NCI-H526 (cell line): ENCODE data around the gene GGTLC2.
"Not testable (repeated sequence)": the region's sequence is repeated elsewhere in the genome, so short reads cannot be mapped to it uniquely, and the experiment has no call there.

Source experiments
- DNase-seq, 2 experiments: peaks; one replicate each; lab custom pipeline; 2025; lab: John Stamatoyannopoulos, UW

Gene GGTLC2

DNA sequence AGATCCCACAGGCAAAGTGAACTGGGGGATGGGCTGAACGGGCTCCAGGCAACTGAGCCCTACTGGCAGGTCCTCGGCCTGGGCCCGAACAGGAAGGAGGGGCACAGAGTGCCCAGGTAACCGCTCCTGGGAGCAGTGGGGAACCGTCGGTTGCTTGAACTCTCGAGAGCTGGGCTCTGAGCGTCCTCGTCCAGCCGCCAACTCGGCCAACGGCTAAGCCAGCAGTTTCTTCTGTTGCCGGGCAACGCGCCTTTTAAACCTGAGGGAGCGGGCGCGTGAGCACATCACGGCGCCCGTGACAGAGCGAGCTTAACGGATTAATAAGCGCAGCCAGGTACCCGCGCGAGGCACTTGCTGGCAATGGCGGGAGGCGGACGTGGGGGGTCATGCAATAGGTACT is at the start of gene GGTLC2:
Gene GGTLC2, plus strand, starts transcription at position 301 of the 400 bp plus-strand sequence. CDS start 1,732 bp downstream, outside the sequence.
- DNase-seq = not testable (repeated sequence)

- DNase-seq = no peak
Measured at GRCh38 chr22:22595001-22595835, 49.2 kb upstream of the GGTLC2 start.

- DNase-seq = no peak
Measured at GRCh38 chr22:22598144-22598543, 46.3 kb upstream of the GGTLC2 start.

DNA sequence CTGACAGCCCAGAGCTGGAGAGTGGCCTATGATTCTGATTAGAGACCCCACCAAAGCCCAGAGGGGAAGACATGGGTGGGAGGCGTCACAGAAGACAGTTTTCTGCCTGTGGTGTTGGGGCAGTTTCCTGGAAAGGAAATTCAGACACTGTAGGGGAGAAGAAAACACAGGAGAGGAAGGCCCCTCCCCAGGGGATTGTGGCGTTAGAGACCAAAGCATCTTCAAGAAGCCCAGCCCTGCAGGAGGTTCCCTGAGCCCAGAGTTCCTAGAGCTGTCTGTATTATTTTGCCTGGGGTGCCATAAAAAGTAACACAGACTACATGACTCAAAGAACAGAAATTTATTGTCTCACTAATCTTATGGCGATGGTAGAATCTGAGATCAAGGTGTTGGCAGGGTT is 45.2 kb upstream of the GGTLC2 start:
- no peak for DNase-seq

DNA sequence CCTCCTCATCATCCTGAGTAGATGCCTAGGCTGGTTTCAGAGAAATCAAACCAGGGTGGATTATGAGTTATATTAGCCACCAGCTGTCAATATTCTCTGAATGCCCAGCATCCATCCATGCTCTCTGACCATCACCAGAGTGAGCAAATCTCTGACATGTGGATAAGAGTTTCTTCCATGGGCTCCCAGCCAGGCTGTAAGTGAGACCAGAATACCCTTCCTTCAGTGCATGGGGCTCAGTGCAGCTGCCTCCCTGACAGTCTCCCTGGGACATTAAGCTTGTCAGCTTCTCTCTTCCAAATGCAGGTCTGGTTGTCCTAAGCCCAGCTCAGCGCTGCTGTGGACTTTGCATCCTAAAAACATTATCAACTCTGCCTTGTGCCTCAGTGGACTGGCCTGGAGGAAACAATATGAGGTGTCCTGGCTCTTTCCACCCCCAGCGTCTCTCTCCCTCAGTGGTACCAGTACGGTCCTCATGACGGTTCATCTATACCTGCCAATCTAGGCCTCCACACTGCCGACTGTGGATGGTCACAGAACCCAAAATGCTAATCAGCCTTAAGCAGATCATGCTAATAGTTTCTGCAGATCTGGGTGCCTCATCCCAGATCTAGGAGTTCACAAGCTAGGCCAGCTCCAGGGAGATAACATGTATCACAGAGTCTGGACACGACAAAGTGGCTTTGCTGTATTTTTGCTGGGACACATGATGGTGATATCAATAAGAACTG is 43.7 kb upstream of the GGTLC2 start:
- no peak for DNase-seq

DNA sequence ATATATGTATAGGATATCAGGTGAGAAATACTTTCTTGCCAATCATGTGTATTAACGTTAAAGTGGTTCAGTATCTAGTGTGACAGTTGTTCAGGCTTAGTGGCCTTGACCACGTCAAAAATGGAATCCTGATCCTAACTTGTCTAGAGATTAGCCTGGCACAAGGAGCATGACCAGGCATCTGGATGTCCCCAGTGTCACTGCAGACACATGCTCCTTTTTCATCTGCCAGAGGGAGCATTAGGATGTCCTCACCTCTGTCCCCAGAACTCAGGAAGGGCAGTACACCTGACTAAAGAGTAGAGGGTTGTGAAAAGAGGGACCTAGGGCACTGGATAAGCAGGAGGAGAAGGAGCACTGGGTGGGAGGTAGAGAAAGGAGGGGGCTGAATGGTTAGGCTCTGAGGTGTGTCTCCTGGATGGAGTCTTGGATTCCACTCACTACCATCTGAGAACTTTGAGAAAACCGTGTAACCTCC is 40.9 kb upstream of the GGTLC2 start:
- no peak for DNase-seq

DNA sequence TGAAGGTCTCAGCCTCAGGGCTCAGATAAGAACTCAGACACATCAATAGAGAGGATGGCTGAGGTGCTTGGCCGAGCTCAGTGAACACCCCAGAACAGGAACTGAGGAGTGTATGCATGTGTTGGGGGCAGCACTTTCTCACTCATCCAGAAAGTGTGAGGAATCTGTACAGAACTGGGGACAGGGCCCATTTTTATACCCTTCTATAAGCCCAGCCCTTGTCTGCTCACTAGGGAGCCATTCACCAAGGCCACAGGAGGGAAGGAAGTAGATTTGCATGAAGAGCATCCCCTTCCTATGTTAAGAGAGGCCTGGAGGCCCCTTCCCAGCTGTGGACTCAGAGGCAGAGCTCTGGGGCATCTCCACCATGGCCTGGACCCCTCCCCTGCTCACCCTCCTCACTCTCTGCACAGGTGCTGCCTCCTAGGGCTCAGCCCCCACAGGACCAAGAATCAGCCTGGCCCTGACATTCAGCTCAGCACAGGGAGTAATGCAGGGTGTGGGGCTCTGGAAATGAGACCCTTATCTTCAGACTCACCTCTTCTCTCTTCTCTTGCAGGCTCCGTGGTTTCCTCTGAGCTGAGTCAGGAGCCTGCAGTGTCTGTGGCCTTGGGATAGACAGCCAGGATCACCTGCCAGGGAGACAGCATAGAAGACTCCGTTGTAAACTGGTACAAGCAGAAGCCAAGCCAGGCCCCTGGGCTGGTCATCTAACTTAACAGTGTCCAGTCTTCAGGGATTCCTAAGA is 39.9 kb upstream of the GGTLC2 start:
- no peak for DNase-seq

GRCh38 chr22:22605074-22605404 is 39.4 kb upstream of the GGTLC2 start:
- DNase-seq = no peak

DNA sequence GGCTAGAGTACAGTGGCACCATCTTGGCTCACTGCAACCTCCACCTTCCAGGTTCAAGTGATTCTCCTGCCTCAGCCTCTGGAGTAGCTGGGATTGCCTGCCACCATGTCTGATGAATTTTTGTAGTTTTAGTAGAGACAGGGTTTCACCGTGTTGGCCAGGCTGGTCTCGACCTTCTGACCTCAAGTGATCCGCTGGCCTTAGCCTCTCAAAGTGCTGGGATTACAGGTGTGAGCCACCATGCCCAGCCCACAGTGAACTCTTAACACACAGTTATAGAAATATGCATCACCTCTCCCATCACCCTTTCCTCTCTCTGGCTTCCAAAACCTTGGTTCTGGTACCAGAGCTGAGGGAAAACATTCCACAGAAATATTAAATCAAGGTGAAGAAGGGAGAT is 36.4 kb upstream of the GGTLC2 start:
- not testable (repeated sequence) for DNase-seq

GRCh38 chr22:22609291-22609690 is 35.1 kb upstream of the GGTLC2 start:
- DNase-seq = no peak

DNA sequence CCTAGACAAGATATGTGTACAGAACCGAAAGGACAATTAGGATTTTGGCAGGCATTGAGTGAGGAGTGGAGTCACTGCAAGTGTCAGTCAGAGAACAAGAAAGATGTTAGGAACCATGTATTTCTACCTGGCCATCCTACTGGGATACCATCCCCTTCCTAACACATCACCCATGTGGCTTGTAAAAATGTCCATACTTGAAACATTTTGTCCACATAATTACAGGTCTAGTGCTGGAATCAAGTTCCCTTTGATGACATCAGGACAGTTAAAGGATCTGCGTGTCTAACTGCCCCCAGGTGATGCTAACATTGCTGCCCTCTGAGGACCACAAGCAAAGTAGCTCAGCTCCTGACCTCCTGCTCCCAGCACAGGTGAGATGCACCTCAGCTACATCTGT is 31.9 kb upstream of the GGTLC2 start:
- no peak for DNase-seq

GRCh38 chr22:22614065-22614464 is 30.3 kb upstream of the GGTLC2 start:
- DNase-seq = no peak

DNA sequence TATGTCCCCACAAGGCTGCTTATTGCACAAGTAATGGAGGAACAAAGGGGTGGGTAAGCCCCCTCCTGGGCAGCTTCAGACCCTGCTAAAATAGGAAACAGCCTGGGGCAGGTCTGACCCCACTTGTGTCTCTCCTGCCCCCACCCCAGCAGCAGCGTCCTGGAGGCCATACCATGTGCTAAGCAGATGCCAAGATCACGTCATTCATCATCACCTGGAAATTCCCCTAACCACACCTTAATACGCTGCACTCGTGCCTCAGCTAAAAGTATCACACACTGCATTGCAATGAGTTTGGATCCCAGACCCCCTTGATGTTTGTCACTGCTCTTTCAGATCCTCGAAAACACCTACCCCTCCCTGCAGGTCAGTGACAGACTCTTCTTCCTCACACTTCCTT is 27.8 kb upstream of the GGTLC2 start:
- no peak for DNase-seq

DNA sequence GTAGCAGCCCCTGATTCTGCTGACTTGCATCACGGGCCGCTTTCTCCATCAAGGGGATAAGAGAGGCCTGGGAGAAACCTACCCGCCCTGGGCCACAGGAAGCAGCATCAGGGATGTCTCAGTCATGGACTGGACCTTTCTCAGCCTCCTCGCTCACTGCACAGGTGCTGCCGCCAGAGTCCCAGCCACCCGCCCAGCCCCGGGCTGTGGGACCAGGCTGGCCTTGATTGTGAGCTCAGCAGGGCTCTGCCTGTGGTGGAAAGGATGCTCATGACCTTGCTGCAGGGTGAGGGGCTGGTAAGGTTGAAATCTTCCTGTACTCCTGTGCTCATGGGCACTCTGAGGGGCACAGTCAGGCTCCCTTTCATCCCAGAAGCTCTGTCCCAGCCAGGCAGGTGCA is 26.0 kb upstream of the GGTLC2 start:
- DNase-seq = no peak

- DNase-seq = no peak
Measured at GRCh38 chr22:22618923-22619322, 25.5 kb upstream of the GGTLC2 start.

DNA sequence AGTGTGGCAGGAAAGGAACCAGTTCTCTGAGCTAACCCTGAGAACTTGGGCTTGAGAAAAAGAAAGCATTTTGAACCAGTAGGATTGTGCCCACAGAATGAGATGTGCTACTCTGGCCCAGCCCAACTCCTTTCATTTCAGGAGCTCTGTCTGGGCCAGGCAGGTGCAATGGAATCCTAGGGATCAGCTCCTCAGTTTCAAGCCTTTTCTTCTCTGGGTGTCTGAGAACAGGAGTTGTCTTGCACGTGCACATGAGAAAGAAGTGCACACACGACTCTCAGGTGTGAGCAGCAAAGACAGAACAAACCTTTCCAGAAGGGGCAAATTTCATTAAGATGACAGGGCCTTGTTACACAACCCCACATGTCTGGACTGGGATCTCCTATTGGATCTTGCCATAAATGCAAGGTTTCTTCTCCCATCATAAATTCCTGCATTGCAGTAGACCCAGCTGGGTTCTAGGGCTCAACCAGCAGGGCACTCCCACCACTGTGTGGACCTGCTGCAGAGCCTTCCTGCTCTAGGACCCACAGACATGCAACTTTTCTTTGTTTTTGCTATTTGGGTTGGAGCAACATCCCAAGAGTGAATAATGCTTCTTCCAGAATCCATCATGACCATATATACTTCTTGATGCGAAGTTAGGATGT is 24.5 kb upstream of the GGTLC2 start:
- DNase-seq = no peak

DNA sequence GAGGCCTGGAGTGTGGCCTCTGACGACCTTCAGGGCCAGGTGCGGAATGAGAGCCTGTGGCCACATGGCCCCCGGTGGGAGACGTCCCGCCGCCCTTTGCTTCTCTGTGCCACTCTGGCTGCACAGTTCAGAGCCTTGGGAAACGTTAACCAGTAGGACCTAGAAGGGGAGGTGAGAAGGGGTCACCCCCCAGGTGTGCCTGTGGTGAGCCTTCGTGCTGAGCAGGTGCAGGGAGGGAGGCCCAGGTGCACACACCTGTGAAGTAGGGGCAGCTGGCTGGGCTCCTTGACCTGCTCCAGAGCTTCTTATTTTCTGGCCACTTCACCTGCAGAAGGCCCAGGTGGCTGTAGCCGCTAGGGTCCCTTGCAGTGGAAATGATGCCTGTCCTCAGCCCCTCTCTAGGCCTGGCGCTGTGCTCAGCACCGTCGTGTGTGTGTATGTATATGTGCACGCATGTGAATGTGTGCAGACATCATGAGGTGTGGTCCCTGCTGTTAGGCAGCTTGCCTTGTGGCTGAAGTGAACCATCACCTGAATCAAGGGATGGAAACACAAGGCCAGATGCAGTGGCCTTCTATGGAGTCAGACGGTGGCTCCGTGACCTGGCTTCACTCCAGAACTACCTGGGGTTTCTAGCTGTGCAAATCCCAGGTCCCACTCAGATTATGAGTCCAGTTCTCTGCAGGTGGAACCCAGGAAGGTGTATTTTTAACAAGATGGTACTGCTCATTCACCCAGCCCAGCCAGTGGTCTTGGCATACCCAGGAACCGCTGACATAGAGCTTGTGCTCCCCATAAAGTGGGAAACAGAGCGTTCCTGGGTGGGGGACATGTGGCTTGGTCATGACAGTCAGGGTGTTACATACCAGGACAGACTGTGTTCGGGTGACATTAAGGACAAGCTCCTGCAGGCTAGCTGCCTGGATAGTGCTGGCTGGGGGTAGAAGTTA is 15.6 kb upstream of the GGTLC2 start:
- not testable (repeated sequence) for DNase-seq

- not testable (repeated sequence) for DNase-seq
Measured at GRCh38 chr22:22631223-22631652, 13.2 kb upstream of the GGTLC2 start.

- DNase-seq = not testable (repeated sequence)
Measured at GRCh38 chr22:22632226-22632625, 12.2 kb upstream of the GGTLC2 start.

- DNase-seq = not testable (repeated sequence)
Measured at GRCh38 chr22:22633533-22633932, 10.9 kb upstream of the GGTLC2 start.

DNA sequence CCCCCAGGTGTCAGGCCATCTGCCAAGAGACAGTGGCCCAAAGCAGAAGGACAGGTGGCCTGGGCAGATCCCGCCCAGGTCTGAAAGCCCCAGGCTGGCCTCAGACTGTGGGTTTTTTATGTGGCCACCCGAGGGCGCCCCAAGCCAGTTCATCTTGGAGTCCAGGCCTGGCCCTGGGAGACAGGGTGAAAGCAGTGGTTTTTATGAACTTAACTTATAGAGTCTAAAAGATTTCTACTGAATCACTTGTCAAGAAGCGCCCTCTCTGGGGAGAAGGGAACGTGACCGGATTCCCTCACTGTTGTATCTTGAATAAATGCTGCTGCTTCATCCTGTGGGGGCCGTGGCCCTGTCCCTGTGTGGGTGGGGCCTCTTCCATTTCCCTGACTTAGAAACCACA is 8.2 kb upstream of the GGTLC2 start:
- DNase-seq = not testable (repeated sequence)
